NB4 (cell line): ENCODE measurements around the gene HTT.

Experiments used
- POLR2A ChIP-seq: IDR thresholded peaks from 2 replicates; pipeline ENCODE4 v1.6.1; 2011; ENCODE audit warnings: mild to moderate bottlenecking; ENCODE audit not compliant: insufficient read length; ENCODE audit errors: extremely low read depth
- TF ChIP-seq, protein P1 (sequence below): IDR thresholded peaks from one replicate; pipeline ENCODE4 v1.5.1; 2012; ENCODE audit warnings: low read depth, low read length

DNA sequence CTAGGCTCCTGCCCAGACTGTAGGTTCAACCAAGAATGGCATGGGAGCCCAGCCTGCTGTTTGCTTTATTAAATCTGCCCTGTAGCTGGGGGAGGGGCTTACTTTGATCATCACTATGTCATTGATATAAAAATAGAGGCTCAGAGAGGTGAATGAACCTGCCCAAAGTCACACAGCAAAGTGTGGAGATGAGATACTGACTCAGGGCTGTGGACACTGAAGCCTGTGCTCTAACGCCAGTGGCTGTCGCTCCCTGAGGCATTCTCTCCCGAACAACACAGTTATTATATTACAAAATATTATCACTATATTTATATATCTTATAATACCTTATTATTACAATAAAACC is 178.0 kb downstream of the HTT start:
- TF ChIP-seq, protein P1, sequence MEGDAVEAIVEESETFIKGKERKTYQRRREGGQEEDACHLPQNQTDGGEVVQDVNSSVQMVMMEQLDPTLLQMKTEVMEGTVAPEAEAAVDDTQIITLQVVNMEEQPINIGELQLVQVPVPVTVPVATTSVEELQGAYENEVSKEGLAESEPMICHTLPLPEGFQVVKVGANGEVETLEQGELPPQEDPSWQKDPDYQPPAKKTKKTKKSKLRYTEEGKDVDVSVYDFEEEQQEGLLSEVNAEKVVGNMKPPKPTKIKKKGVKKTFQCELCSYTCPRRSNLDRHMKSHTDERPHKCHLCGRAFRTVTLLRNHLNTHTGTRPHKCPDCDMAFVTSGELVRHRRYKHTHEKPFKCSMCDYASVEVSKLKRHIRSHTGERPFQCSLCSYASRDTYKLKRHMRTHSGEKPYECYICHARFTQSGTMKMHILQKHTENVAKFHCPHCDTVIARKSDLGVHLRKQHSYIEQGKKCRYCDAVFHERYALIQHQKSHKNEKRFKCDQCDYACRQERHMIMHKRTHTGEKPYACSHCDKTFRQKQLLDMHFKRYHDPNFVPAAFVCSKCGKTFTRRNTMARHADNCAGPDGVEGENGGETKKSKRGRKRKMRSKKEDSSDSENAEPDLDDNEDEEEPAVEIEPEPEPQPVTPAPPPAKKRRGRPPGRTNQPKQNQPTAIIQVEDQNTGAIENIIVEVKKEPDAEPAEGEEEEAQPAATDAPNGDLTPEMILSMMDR, result no peak
- no peak for TF ChIP-seq POLR2A
